WTC11 (cell line): ENCODE measurements around the gene MICU2. TPM values are rescaled to one million over a fixed set of nuclear protein-coding genes. Genes with fewer than 3 reads are reported as not detected.

Source experiments
- ATAC-seq: fragments of 200-7000 bp; cut with Tn5 transposase; 2 replicates; pipeline ENCODE4 v1.10.0; 2021; ENCODE audit warnings: mild to moderate bottlenecking, moderate library complexity
- CTCF ChIA-PET: fragments of 300-600 bp; sonication (Branson Sonifier 250); formaldehyde crosslinking; loops from one replicate; lab custom pipeline; 2021; ENCODE audit warnings: antibody characterized with exemption; lab: Charles Lee
- POLR2A ChIA-PET: fragments of 350-600 bp; sonication (Branson Sonifier 250); formaldehyde crosslinking; loops from one replicate; lab custom pipeline; 2021; ENCODE audit warnings: antibody characterized with exemption; lab: Charles Lee
- DNase-seq: peaks from one replicate; pipeline ENCODE4 v3.0.0; 2021; ENCODE audit warnings: low spot score
- H3K27ac Mint-ChIP-seq: 2 replicates; pipeline ENCODE4 v1.8.0; 2021; ENCODE audit warnings: mixed read lengths
- H3K27me3 Mint-ChIP-seq: 2 replicates; pipeline ENCODE4 v1.8.0; 2021; ENCODE audit warnings: low read depth, mild to moderate bottlenecking, moderate library complexity, mixed read lengths
- H3K36me3 Mint-ChIP-seq: 2 replicates; pipeline ENCODE4 v1.8.0; 2021; ENCODE audit warnings: mixed read lengths
- H3K4me1 Mint-ChIP-seq: 2 replicates; pipeline ENCODE4 v1.8.0; 2022; ENCODE audit warnings: mixed read lengths
- H3K4me3 Mint-ChIP-seq: 2 replicates; pipeline ENCODE4 v1.8.0; 2021; ENCODE audit warnings: mild to moderate bottlenecking, moderate library complexity, mixed read lengths
- H3K9me3 Mint-ChIP-seq: 2 replicates; pipeline ENCODE4 v1.8.0; 2021; ENCODE audit warnings: mixed read lengths
- ATF3 ChIP-seq: sonication (generic); formaldehyde crosslinking; conservative IDR thresholded peaks from 2 replicates; pipeline ENCODE4 v1.8.1; 2022; ENCODE audit warnings: mild to moderate bottlenecking, missing genetic modification reagents
- CREB1 ChIP-seq: sonication (generic); formaldehyde crosslinking; IDR thresholded peaks from 2 replicates; pipeline ENCODE4 v1.8.0; 2023; ENCODE audit warnings: mild to moderate bottlenecking, missing genetic modification reagents
- EMX1 ChIP-seq: fragments of 250-450 bp; sonication (Bioruptor Pico); IDR thresholded peaks from 2 replicates; pipeline ENCODE4 v1.8.0; 2021; ENCODE audit warnings: mild to moderate bottlenecking
- ETV6 ChIP-seq: sonication (generic); formaldehyde crosslinking; IDR thresholded peaks from 2 replicates; pipeline ENCODE4 v1.8.1; 2022; ENCODE audit warnings: mild to moderate bottlenecking, missing genetic modification reagents
- FOXJ3 ChIP-seq: sonication (generic); formaldehyde crosslinking; IDR thresholded peaks from 2 replicates; pipeline ENCODE4 v1.9.0; 2021; ENCODE audit warnings: missing genetic modification reagents, mild to moderate bottlenecking, borderline replicate concordance
- FOXK1 ChIP-seq: sonication (generic); formaldehyde crosslinking; IDR thresholded peaks from 2 replicates; pipeline ENCODE4 v1.8.0; 2022; ENCODE audit warnings: mild to moderate bottlenecking, moderate library complexity, missing genetic modification reagents
- FOXP1 ChIP-seq: sonication (generic); formaldehyde crosslinking; IDR thresholded peaks from 2 replicates; pipeline ENCODE4 v1.8.0; 2022; ENCODE audit warnings: missing genetic modification reagents, mild to moderate bottlenecking, moderate library complexity, borderline replicate concordance
- JAZF1 ChIP-seq: fragments of 250-450 bp; sonication (Bioruptor Pico); IDR thresholded peaks from 2 replicates; pipeline ENCODE4 v1.9.0; 2021; ENCODE audit warnings: moderate library complexity, mild to moderate bottlenecking, inconsistent platforms
- MXD4 ChIP-seq: fragments of 250-450 bp; sonication (Bioruptor Pico); IDR thresholded peaks from 2 replicates; pipeline ENCODE4 v1.8.0; 2021; ENCODE audit warnings: mild to moderate bottlenecking, moderate library complexity, borderline replicate concordance
- MYBL2 ChIP-seq: sonication (generic); formaldehyde crosslinking; IDR thresholded peaks from 2 replicates; pipeline ENCODE4 v1.8.1; 2023; ENCODE audit warnings: mild to moderate bottlenecking, moderate library complexity, missing genetic modification reagents
- NFATC4 ChIP-seq: fragments of 250-450 bp; sonication (Bioruptor Pico); IDR thresholded peaks from 2 replicates; pipeline ENCODE4 v1.9.0; 2021; ENCODE audit warnings: mild to moderate bottlenecking
- NFYB ChIP-seq: sonication (generic); formaldehyde crosslinking; conservative IDR thresholded peaks from 2 replicates; pipeline ENCODE4 v1.8.0; 2022; ENCODE audit warnings: low read depth, missing genetic modification reagents
- PRRX2 ChIP-seq: fragments of 250-450 bp; sonication (Bioruptor Pico); IDR thresholded peaks from 2 replicates; pipeline ENCODE4 v1.8.0; 2021; ENCODE audit warnings: mild to moderate bottlenecking
- USF1 ChIP-seq: sonication (generic); formaldehyde crosslinking; IDR thresholded peaks from 2 replicates; pipeline ENCODE4 v1.8.0; 2022; ENCODE audit warnings: mild to moderate bottlenecking, missing genetic modification reagents
- ZBTB43 ChIP-seq: sonication (generic); formaldehyde crosslinking; IDR thresholded peaks from 2 replicates; pipeline ENCODE4 v1.8.1; 2023; ENCODE audit warnings: mild to moderate bottlenecking, missing genetic modification reagents
- ZNF232 ChIP-seq: sonication (generic); formaldehyde crosslinking; IDR thresholded peaks from 2 replicates; pipeline ENCODE4 v1.8.0; 2022; ENCODE audit warnings: mild to moderate bottlenecking, missing genetic modification reagents
- ZNF281 ChIP-seq: sonication (generic); formaldehyde crosslinking; IDR thresholded peaks from 2 replicates; pipeline ENCODE4 v1.8.0; 2023; ENCODE audit warnings: mild to moderate bottlenecking, missing genetic modification reagents
- ZNF416 ChIP-seq: fragments of 250-450 bp; sonication (Bioruptor Pico); IDR thresholded peaks from 2 replicates; pipeline ENCODE4 v1.9.0; 2021; ENCODE audit warnings: mild to moderate bottlenecking, inconsistent platforms
- ZNF423 ChIP-seq: fragments of 250-450 bp; sonication (Bioruptor Pico); IDR thresholded peaks from 2 replicates; pipeline ENCODE4 v2.1.2; 2022; ENCODE audit warnings: mild to moderate bottlenecking, moderate library complexity
- ZSCAN18 ChIP-seq: fragments of 250-450 bp; sonication (Bioruptor Pico); IDR thresholded peaks from 2 replicates; pipeline ENCODE4 v2.1.2; 2022; ENCODE audit warnings: mild to moderate bottlenecking, moderate library complexity
- total RNA-seq: library from RNA; stranded (reverse); gene quantifications from 3 replicates; pipeline ENCODE4 v1.2.3, GENCODE V29; 2021
- TF ChIP-seq, protein P1 (sequence below): sonication (generic); formaldehyde crosslinking; IDR thresholded peaks from 2 replicates; pipeline ENCODE4 v1.8.0; 2022; ENCODE audit warnings: mild to moderate bottlenecking, missing genetic modification reagents
- TF ChIP-seq, protein P2 (sequence below): sonication (generic); formaldehyde crosslinking; IDR thresholded peaks from 2 replicates; pipeline ENCODE4 v1.8.1; 2023; ENCODE audit warnings: mild to moderate bottlenecking, missing genetic modification reagents, moderate library complexity
- TF ChIP-seq, protein P3 (sequence below): sonication (generic); formaldehyde crosslinking; IDR thresholded peaks from 2 replicates; pipeline ENCODE4 v1.8.1; 2023; ENCODE audit warnings: mild to moderate bottlenecking, missing genetic modification reagents, moderate library complexity
- TF ChIP-seq, protein P4 (sequence below): sonication (generic); formaldehyde crosslinking; IDR thresholded peaks from 2 replicates; pipeline ENCODE4 v1.8.1; 2022; ENCODE audit warnings: missing genetic modification reagents, borderline replicate concordance

Gene MICU2
- total RNA-seq, 1 experiment from 2014 or later = 33.8 TPM

DNA sequence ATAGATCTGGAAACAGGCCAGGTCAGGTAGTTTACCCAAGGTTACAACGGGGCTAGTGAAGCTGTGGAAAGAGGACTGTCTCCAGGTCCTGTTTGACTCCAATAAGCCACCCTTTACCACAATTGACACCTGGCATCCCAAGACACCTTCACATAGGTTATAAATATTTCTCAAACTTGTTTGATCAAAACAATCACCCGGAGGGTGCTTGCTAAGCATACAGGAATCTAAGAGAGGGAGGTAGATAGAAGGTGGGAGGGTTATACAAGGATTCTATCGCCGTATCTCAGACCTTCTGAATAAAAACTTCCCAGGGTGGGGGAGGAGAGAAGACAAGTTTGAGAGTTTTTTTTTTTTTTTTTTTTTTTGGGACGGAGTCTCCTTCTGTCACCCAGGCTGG is 55.4 kb downstream of the MICU2 start:
- H3K36me3 Mint-ChIP-seq = peaks cover 12% of the 10 kb centered on the region
- POLR2A ChIA-PET = no interaction called here
- TF ChIP-seq, protein P1, sequence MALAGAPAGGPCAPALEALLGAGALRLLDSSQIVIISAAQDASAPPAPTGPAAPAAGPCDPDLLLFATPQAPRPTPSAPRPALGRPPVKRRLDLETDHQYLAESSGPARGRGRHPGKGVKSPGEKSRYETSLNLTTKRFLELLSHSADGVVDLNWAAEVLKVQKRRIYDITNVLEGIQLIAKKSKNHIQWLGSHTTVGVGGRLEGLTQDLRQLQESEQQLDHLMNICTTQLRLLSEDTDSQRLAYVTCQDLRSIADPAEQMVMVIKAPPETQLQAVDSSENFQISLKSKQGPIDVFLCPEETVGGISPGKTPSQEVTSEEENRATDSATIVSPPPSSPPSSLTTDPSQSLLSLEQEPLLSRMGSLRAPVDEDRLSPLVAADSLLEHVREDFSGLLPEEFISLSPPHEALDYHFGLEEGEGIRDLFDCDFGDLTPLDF = no peak
- TF ChIP-seq ETV6 (CRISPR knock-in tag) = no peak
- TF ChIP-seq, protein P2, sequence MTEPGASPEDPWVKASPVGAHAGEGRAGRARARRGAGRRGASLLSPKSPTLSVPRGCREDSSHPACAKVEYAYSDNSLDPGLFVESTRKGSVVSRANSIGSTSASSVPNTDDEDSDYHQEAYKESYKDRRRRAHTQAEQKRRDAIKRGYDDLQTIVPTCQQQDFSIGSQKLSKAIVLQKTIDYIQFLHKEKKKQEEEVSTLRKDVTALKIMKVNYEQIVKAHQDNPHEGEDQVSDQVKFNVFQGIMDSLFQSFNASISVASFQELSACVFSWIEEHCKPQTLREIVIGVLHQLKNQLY (CRISPR knock-in tag) = no peak
- no peak for TF ChIP-seq NFYB (CRISPR knock-in tag)
- TF ChIP-seq NFATC4 (CRISPR knock-in tag) = no peak
- no peak for TF ChIP-seq JAZF1 (CRISPR knock-in tag)
- TF ChIP-seq, protein P3, sequence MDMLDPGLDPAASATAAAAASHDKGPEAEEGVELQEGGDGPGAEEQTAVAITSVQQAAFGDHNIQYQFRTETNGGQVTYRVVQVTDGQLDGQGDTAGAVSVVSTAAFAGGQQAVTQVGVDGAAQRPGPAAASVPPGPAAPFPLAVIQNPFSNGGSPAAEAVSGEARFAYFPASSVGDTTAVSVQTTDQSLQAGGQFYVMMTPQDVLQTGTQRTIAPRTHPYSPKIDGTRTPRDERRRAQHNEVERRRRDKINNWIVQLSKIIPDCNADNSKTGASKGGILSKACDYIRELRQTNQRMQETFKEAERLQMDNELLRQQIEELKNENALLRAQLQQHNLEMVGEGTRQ (CRISPR knock-in tag) = no peak
- no peak for TF ChIP-seq MYBL2 (CRISPR knock-in tag)
- TF ChIP-seq ZNF416 (CRISPR knock-in tag) = no peak
- no peak for TF ChIP-seq ZNF423 (CRISPR knock-in tag)
- TF ChIP-seq ZBTB43 (CRISPR knock-in tag) = no peak
- TF ChIP-seq FOXP1 (CRISPR knock-in tag) = no peak
- no peak for TF ChIP-seq ZNF281
- no peak for TF ChIP-seq PRRX2 (CRISPR knock-in tag)
- no peak for TF ChIP-seq MXD4 (CRISPR knock-in tag)
- TF ChIP-seq, protein P4, sequence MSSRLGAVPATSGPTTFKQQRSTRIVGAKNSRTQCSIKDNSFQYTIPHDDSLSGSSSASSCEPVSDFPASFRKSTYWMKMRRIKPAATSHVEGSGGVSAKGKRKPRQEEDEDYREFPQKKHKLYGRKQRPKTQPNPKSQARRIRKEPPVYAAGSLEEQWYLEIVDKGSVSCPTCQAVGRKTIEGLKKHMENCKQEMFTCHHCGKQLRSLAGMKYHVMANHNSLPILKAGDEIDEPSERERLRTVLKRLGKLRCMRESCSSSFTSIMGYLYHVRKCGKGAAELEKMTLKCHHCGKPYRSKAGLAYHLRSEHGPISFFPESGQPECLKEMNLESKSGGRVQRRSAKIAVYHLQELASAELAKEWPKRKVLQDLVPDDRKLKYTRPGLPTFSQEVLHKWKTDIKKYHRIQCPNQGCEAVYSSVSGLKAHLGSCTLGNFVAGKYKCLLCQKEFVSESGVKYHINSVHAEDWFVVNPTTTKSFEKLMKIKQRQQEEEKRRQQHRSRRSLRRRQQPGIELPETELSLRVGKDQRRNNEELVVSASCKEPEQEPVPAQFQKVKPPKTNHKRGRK (CRISPR knock-in tag) = no peak
- TF ChIP-seq EMX1 (CRISPR knock-in tag) = no peak
- TF ChIP-seq FOXK1 = no peak
- TF ChIP-seq, all 79 proteins: peak for 0
- Mint-ChIP-seq H3K9me3 (peaks cover 6% of the 10 kb centered on the region; the same call in 1 of the 2 replicates), H3K27ac (no peak overlapping the region), H3K4me1 (peaks cover 6% of the 10 kb centered on the region), H3K27me3 (no peaks in the 10 kb centered on the region), H3K4me3 (no peak overlapping the region)
- DNase-seq (no peak), ATAC-seq (no peak)
- CTCF ChIA-PET = interaction anchor here (0.7 to 1.3 kb wide), 2 partner anchors 9 to 124 kb away, joined by 3 to 4 read pairs; no protein-coding TSS in a partner anchor

GRCh38 chr13:21546372-21546771 is 57.6 kb downstream of the MICU2 start:
- DNase-seq (no peak), ATAC-seq (no peak)
- H3K9me3 Mint-ChIP-seq = no peaks in the 10 kb centered on the region
- H3K36me3 Mint-ChIP-seq = no peaks in the 10 kb centered on the region
- POLR2A ChIA-PET = no interaction called here
- no peak overlapping the region for H3K27ac Mint-ChIP-seq
- CTCF ChIA-PET = interaction anchor here (0.5 to 1.2 kb wide), 3 partner anchors 10 to 128 kb away, joined by 3 to 4 read pairs (median 4); no protein-coding TSS in a partner anchor
- H3K27me3 Mint-ChIP-seq = no peaks in the 10 kb centered on the region
- H3K4me3 Mint-ChIP-seq = no peak overlapping the region
- H3K4me1 Mint-ChIP-seq = peaks cover 14% of the 10 kb centered on the region
- TF ChIP-seq CREB1 = no peak
- no peak for TF ChIP-seq FOXJ3 (CRISPR knock-in tag)
- TF ChIP-seq ZSCAN18 (CRISPR knock-in tag) = no peak
- no peak for TF ChIP-seq EMX1 (CRISPR knock-in tag)
- TF ChIP-seq ATF3 (CRISPR knock-in tag) = no peak
- TF ChIP-seq USF1 = no peak
- no peak for TF ChIP-seq ETV6 (CRISPR knock-in tag)
- TF ChIP-seq ZNF232 (CRISPR knock-in tag) = no peak
